Vagina (tissue), 2 donors: ENCODE measurements around the gene RAD50. TPM values are rescaled to one million over a fixed set of nuclear protein-coding genes. Genes with fewer than 3 reads are reported as not detected.

Source experiments
- DNase-seq, 2 donors: peaks; one replicate each; pipeline ENCODE4 v3.0.0-alpha.2; 2017; ENCODE audit errors: extremely low spot score in 2 of 2
- H3K27ac ChIP-seq: fragments of 200-600 bp; sonication (generic); one replicate; pipeline ENCODE4 v1.5.1; 2019
- H3K27me3 ChIP-seq: fragments of 200-600 bp; sonication (generic); one replicate; pipeline ENCODE4 v1.5.1; 2019
- H3K36me3 ChIP-seq, 2 donors: fragments of 200-600 bp; sonication (generic); one replicate each; pipeline ENCODE4 v1.5.1; 2017 to 2019
- H3K4me1 ChIP-seq: fragments of 200-600 bp; sonication (generic); one replicate; pipeline ENCODE4 v1.5.1; 2019
- H3K4me3 ChIP-seq, 2 donors: fragments of 200-600 bp; sonication (generic); 1 replicate in 1 of 2; 2 replicates in 1 of 2; pipeline ENCODE4 v1.5.1; 2016 to 2019
- H3K9me3 ChIP-seq: fragments of 200-600 bp; sonication (generic); one replicate; pipeline ENCODE4 v1.5.1; 2019
- CTCF ChIP-seq, 3 experiments: fragments of 450-650 bp in 2 of 3; fragments of 200-600 bp in 1 of 3; sonication (generic) in 1 of 3; IDR thresholded peaks; one replicate each; pipeline ENCODE4 v1.5.1; 2017 to 2019; ENCODE audit warnings: antibody characterized with exemption in 3 of 3, mild to moderate bottlenecking in 2 of 3, moderate library complexity in 2 of 3
- POLR2A ChIP-seq, 2 donors: fragments of 450-650 bp; IDR thresholded peaks; one replicate each; pipeline ENCODE4 v1.6.1; 2017; ENCODE audit warnings: antibody characterized with exemption in 2 of 2, mild to moderate bottlenecking in 2 of 2, moderate library complexity in 2 of 2
- POLR2AphosphoS5 ChIP-seq, 2 donors: sonication (generic); formaldehyde crosslinking; IDR thresholded peaks; one replicate each; pipeline ENCODE4 v1.9.0; 2017; ENCODE audit warnings: antibody characterized with exemption in 2 of 2, mild to moderate bottlenecking in 2 of 2, low read depth in 1 of 2; ENCODE audit not compliant: insufficient read depth in 1 of 2
- intact Hi-C: fragments of 100-400 bp; cut with DNase I; formaldehyde crosslinking; loops from one replicate; pipeline ENCODE4 v1.15.1; 2023
- total RNA-seq: library from RNA; depleted of rRNA; stranded (reverse); fragments of >200 nt; gene quantifications from one replicate; pipeline ENCODE4 v1.2.3, GENCODE V29; 2016

RAD50 gene
- total RNA-seq, 1 donor from 2014 or later, result 29.0 TPM

- DNase-seq, result no peak
- no peak overlapping the region for H3K27ac ChIP-seq
- H3K4me1 ChIP-seq, result no peaks in the 10 kb centered on the region
These were observed 90.7 kb downstream of the RAD50 start for GRCh38 chr5:132647473-132647872.

GRCh38 chr5:132648355-132648754 lies 91.6 kb downstream of the RAD50 start:
- no peak overlapping the region for H3K27ac ChIP-seq
- H3K4me1 ChIP-seq, result no peaks in the 10 kb centered on the region
- no peak for TF ChIP-seq POLR2A (IDR thresholded peaks at IDR 0.05)
- TF ChIP-seq CTCF (IDR thresholded peaks at IDR 0.05), result no peak
- TF ChIP-seq POLR2AphosphoS5 (IDR thresholded peaks at IDR 0.05; ENCODE audit: insufficient read depth in 1 of 2, low read depth in 1 of 2), result no peak
- no peaks in the 10 kb centered on the region for H3K9me3 ChIP-seq
- no peaks in the 10 kb centered on the region for H3K36me3 ChIP-seq
- no peak for DNase-seq
- intact Hi-C loops, result no loop called here
- no peaks in the 10 kb centered on the region for H3K27me3 ChIP-seq
- no peak overlapping the region for H3K4me3 ChIP-seq

More at GRCh38 chr5:132647473-132647872, 90.7 kb downstream of the RAD50 start:
- H3K36me3 ChIP-seq, result peaks cover 0 to 6% of the 10 kb centered on the region in 2 donors
- H3K9me3 ChIP-seq, result no peaks in the 10 kb centered on the region
- no peak overlapping the region for H3K4me3 ChIP-seq
- H3K27me3 ChIP-seq, result no peaks in the 10 kb centered on the region
- intact Hi-C loops, result no loop called here
- TF ChIP-seq CTCF (IDR thresholded peaks at IDR 0.05), result no peak
- TF ChIP-seq POLR2AphosphoS5 (IDR thresholded peaks at IDR 0.05; ENCODE audit: insufficient read depth in 1 of 2, low read depth in 1 of 2), result no peak
- no peak for TF ChIP-seq POLR2A (IDR thresholded peaks at IDR 0.05)

GRCh38 chr5:132651838-132652469 lies 95.2 kb downstream of the RAD50 start:
- TF ChIP-seq POLR2A (IDR thresholded peaks at IDR 0.05) (no peak), CTCF (IDR thresholded peaks at IDR 0.05) (no peak), POLR2AphosphoS5 (IDR thresholded peaks at IDR 0.05; ENCODE audit: insufficient read depth in 1 of 2, low read depth in 1 of 2) (no peak)
- DNase-seq, result no peak
- intact Hi-C loops, result no loop called here
- H3K27ac ChIP-seq, result no peak overlapping the region
- no peaks in the 10 kb centered on the region for H3K36me3 ChIP-seq
- peaks cover 5% of the 10 kb centered on the region for H3K27me3 ChIP-seq
- H3K9me3 ChIP-seq, result no peaks in the 10 kb centered on the region
- no peak overlapping the region for H3K4me3 ChIP-seq
- H3K4me1 ChIP-seq, result peaks cover 14% of the 10 kb centered on the region

- intact Hi-C loops, result no loop called here
- TF ChIP-seq POLR2A (IDR thresholded peaks at IDR 0.05) (no peak), POLR2AphosphoS5 (IDR thresholded peaks at IDR 0.05; ENCODE audit: insufficient read depth in 1 of 2, low read depth in 1 of 2) (no peak), CTCF (IDR thresholded peaks at IDR 0.05) (no peak)
- Histone ChIP-seq H3K9me3 (no peaks in the 10 kb centered on the region), H3K4me3 (no peak overlapping the region), H3K27ac (no peak overlapping the region), H3K27me3 (peaks cover 5% of the 10 kb centered on the region), H3K4me1 (peaks cover 16% of the 10 kb centered on the region), H3K36me3 (no peaks in the 10 kb centered on the region)
- DNase-seq, result peak in 1 of 2 donors; percentile 75
These were observed 96.9 kb downstream of the RAD50 start for GRCh38 chr5:132653716-132654115.
